Natural killer cell (primary cell): ENCODE measurements around the gene CYSLTR2. TPM values are rescaled to one million over a fixed set of nuclear protein-coding genes. Genes with fewer than 3 reads are reported as not detected.
A peak's percentile ranks its signal among the peaks of the same experiment; 100 is the strongest.
"Not testable (repeated sequence)": the region's sequence is repeated elsewhere in the genome, so short reads cannot be mapped to it uniquely, and the experiment has no call there.

ENCODE experiments used
- ATAC-seq, 3 donors: fragments of 150-1000 bp in 2 of 3; fragments of 200-7000 bp in 1 of 3; cut with Tn5 transposase; 1 replicate in 1 of 3; 2 replicates in 2 of 3; pipeline ENCODE4 v1.10.0; 2021; ENCODE audit warnings: mild to moderate bottlenecking in 2 of 3, moderate library complexity in 2 of 3
- DNase-seq, 2 donors: peaks; one replicate each; pipeline versions ENCODE4 v3.0.0 to v3.0.0-alpha.2; 2013 to 2021; ENCODE audit warnings: mixed read lengths in 1 of 2
- H3K27ac ChIP-seq: one replicate; pipeline ENCODE4 v1.5.1; 2013; ENCODE audit warnings: mild to moderate bottlenecking, low read length
- H3K27me3 ChIP-seq: one replicate; pipeline ENCODE4 v1.6.1; 2013; ENCODE audit warnings: low read length; ENCODE audit not compliant: control insufficient read depth, insufficient read depth
- H3K36me3 ChIP-seq: one replicate; pipeline ENCODE4 v1.6.1; 2013; ENCODE audit warnings: low read length; ENCODE audit not compliant: control insufficient read depth, insufficient read depth
- H3K4me1 ChIP-seq: one replicate; pipeline ENCODE4 v1.6.1; 2013; ENCODE audit warnings: low read length; ENCODE audit not compliant: control insufficient read depth, insufficient read depth
- H3K4me3 ChIP-seq: one replicate; pipeline ENCODE4 v1.5.1; 2013; ENCODE audit warnings: low read length
- H3K9me3 ChIP-seq: one replicate; pipeline ENCODE4 v1.6.1; 2013; ENCODE audit warnings: low read length; ENCODE audit not compliant: control insufficient read depth, insufficient read depth
- H3K27ac Mint-ChIP-seq, 2 donors: one replicate each; pipeline ENCODE4 v1.8.0; 2022; ENCODE audit warnings: mild to moderate bottlenecking in 2 of 2, mixed read lengths in 2 of 2, moderate library complexity in 1 of 2
- H3K27me3 Mint-ChIP-seq, 2 donors: one replicate each; pipeline ENCODE4 v1.8.0; 2022; ENCODE audit warnings: low read depth in 2 of 2, mixed read lengths in 2 of 2
- H3K36me3 Mint-ChIP-seq: one replicate; pipeline ENCODE4 v1.8.0; 2022; ENCODE audit warnings: mixed read lengths
- H3K4me1 Mint-ChIP-seq, 2 donors: one replicate each; pipeline ENCODE4 v1.8.0; 2022; ENCODE audit warnings: mixed read lengths in 2 of 2
- H3K4me3 Mint-ChIP-seq: one replicate; pipeline ENCODE4 v1.8.0; 2022; ENCODE audit warnings: mild to moderate bottlenecking, moderate library complexity, mixed read lengths
- H3K9me3 Mint-ChIP-seq, 2 donors: one replicate each; pipeline ENCODE4 v1.8.0; 2022; ENCODE audit warnings: mixed read lengths in 2 of 2
- WGBS: methylation state at CpG from one replicate; pipeline ENCODE4 v1.1.7; 2013; ENCODE audit warnings: missing lambda C conversion rate; ENCODE audit not compliant: insufficient coverage; 5-methylcytosine and 5-hydroxymethylcytosine counted together
- intact Hi-C: fragments of 100-400 bp; cut with micrococcal nuclease; formaldehyde crosslinking; loops from one replicate; pipeline ENCODE4 v1.14.2; 2022
- total RNA-seq, 4 donors: library from RNA; stranded (reverse); fragments of 120-200 nt in 1 of 4; gene quantifications; one replicate each; pipeline versions ENCODE4 v1.2.3 to v1.2.4, GENCODE V29; 2013 to 2022
- TF ChIP-seq, protein P1 (sequence below): fragments of 200-600 bp; IDR thresholded peaks from one replicate; pipeline ENCODE4 v1.8.0; 2022; ENCODE audit warnings: antibody characterized with exemption

The CYSLTR2 gene
- total RNA-seq, 3 donors from 2014 or later (not counting 1 experiment from before 2014, with no cell fraction given): 5.3 to 8.6 (median 7.9) TPM

DNA sequence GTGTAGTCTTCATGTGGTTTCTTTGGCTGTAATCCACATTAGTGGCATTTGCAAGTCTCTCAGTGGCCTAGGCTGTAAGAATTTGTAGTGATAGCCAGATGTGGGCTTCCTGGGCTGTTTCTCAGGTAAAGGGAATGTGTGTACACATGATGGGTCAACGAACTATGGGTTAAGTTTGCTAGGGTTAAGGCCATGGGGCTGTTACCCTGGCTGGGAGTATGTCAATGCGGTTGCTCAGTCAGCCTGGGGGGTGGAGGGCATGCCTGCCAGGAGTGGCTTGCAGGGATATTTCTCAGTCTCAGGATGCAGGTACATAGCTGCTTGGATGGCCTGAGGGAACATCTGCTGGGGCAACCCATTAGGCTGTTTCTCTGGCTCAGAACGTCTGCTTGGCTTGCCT, 13.4 kb downstream of the CYSLTR2 start:
- Histone ChIP-seq H3K9me3 (peaks cover 6% of the 10 kb centered on the region), H3K27ac (no peak overlapping the region), H3K27me3 (no peaks in the 10 kb centered on the region), H3K36me3 (no peaks in the 10 kb centered on the region), H3K4me3 (no peak overlapping the region), H3K4me1 (no peaks in the 10 kb centered on the region)
- H3K9me3 Mint-ChIP-seq: peaks cover 13 to 30% of the 10 kb centered on the region in 2 donors
- H3K4me3 Mint-ChIP-seq: no peak overlapping the region
- H3K4me1 Mint-ChIP-seq: peaks cover 24 to 36% of the 10 kb centered on the region in 2 donors
- H3K27me3 Mint-ChIP-seq: no peaks in the 10 kb centered on the region
- no peak overlapping the region for H3K27ac Mint-ChIP-seq
- H3K36me3 Mint-ChIP-seq: peaks cover 40% of the 10 kb centered on the region
- 74% methylated on average over 3 of the region's 3 CpGs for WGBS
- TF ChIP-seq, protein P1, sequence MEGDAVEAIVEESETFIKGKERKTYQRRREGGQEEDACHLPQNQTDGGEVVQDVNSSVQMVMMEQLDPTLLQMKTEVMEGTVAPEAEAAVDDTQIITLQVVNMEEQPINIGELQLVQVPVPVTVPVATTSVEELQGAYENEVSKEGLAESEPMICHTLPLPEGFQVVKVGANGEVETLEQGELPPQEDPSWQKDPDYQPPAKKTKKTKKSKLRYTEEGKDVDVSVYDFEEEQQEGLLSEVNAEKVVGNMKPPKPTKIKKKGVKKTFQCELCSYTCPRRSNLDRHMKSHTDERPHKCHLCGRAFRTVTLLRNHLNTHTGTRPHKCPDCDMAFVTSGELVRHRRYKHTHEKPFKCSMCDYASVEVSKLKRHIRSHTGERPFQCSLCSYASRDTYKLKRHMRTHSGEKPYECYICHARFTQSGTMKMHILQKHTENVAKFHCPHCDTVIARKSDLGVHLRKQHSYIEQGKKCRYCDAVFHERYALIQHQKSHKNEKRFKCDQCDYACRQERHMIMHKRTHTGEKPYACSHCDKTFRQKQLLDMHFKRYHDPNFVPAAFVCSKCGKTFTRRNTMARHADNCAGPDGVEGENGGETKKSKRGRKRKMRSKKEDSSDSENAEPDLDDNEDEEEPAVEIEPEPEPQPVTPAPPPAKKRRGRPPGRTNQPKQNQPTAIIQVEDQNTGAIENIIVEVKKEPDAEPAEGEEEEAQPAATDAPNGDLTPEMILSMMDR: no peak
- DNase-seq (no peak), ATAC-seq (no peak)
- intact Hi-C loops: no loop called here

GRCh38 chr13:48671421-48671820, 17.7 kb downstream of the CYSLTR2 start:
- H3K27me3 Mint-ChIP-seq, H3K4me1 ChIP-seq, H3K27me3 ChIP-seq, H3K36me3 ChIP-seq, DNase-seq, intact Hi-C loops, H3K27ac ChIP-seq, H3K4me3 Mint-ChIP-seq, H3K4me3 ChIP-seq, ATAC-seq, H3K27ac Mint-ChIP-seq, H3K9me3 ChIP-seq: not testable (repeated sequence)
- H3K9me3 Mint-ChIP-seq: peaks cover 7 to 11% of the 10 kb centered on the region in 2 donors
- H3K36me3 Mint-ChIP-seq: peaks cover 27% of the 10 kb centered on the region
- peaks cover 14 to 41% of the 10 kb centered on the region in 2 donors for H3K4me1 Mint-ChIP-seq
- WGBS: 92% methylated on average over 2 of the region's 2 CpGs

GRCh38 chr13:48675247-48675646, 21.5 kb downstream of the CYSLTR2 start:
- Histone ChIP-seq H3K4me1 (peaks cover 4% of the 10 kb centered on the region), H3K4me3 (no peak overlapping the region), H3K9me3 (no peaks in the 10 kb centered on the region), H3K27me3 (no peaks in the 10 kb centered on the region), H3K36me3 (no peaks in the 10 kb centered on the region), H3K27ac (no peak overlapping the region)
- Mint-ChIP-seq H3K27ac (no peak overlapping the region), H3K4me3 (no peak overlapping the region), H3K9me3 (peaks cover 4 to 6% of the 10 kb centered on the region in 2 donors), H3K4me1 (peaks cover 35 to 60% of the 10 kb centered on the region in 2 donors), H3K36me3 (peaks cover 19% of the 10 kb centered on the region), H3K27me3 (no peaks in the 10 kb centered on the region)
- DNase-seq: no peak
- TF ChIP-seq, protein P1: no peak
- ATAC-seq: no peak
- intact Hi-C loops: no loop called here
- 75% methylated on average over 1 of the region's 1 CpG for WGBS

DNA sequence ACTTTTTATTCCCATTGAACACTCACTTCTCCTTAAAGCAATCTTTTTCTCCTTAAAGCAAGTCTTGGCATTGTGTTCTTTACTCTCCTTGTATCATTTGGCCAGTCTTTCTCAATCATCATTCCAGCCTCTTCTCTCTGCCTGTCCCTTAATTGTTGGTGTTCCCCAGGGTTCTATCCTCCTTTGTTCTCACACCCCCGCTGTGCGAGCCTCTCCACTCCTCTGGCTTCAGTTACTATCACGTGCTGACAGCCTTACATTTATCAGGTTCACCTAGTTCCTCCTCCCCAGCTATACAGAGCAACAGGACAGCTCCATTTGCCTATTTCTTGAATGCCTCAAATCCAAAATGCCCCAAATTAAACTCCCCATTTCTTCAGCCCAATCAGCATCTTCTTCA, 24.6 kb downstream of the CYSLTR2 start:
- Mint-ChIP-seq H3K27me3 (no peaks in the 10 kb centered on the region), H3K36me3 (no peaks in the 10 kb centered on the region), H3K27ac (peak overlapping the region in 1 of 2 donors; percentile 55), H3K9me3 (no peaks in the 10 kb centered on the region), H3K4me1 (peaks cover 45 to 69% of the 10 kb centered on the region in 2 donors), H3K4me3 (no peak overlapping the region)
- Histone ChIP-seq H3K27me3 (no peaks in the 10 kb centered on the region), H3K9me3 (no peaks in the 10 kb centered on the region), H3K4me3 (no peak overlapping the region), H3K4me1 (peaks cover 4% of the 10 kb centered on the region), H3K36me3 (no peaks in the 10 kb centered on the region), H3K27ac (no peak overlapping the region)
- no peak for ATAC-seq
- intact Hi-C loops: no loop called here
- no peak for DNase-seq
- WGBS: 90% methylated on average over 3 of the region's 3 CpGs
- TF ChIP-seq, protein P1: no peak
